Measurements from ENCODE around the gene GOLGA6B. TPM values are rescaled to one million over a fixed set of nuclear protein-coding genes. Genes with fewer than 3 reads are reported as not detected.
"Not testable (repeated sequence)": the region's sequence is repeated elsewhere in the genome, so short reads cannot be mapped to it uniquely, and the experiment has no call there.

Gene GOLGA6B
- total RNA-seq, 1 experiment from 2014 or later = 0.33 TPM

- H3K4me2 ChIP-seq (ENCODE audit: insufficient read depth, insufficient read length, low read length); H3K18ac ChIP-seq (ENCODE audit: insufficient read length, low read depth, low read length); H3K9me3 ChIP-seq (ENCODE audit: control insufficient read depth, low read depth, low read length); H3K79me1 ChIP-seq (ENCODE audit: insufficient read depth, low read depth, low read length, poor library complexity, severe bottlenecking); H3K4me3 Mint-ChIP-seq; H3K27me3 ChIP-seq (ENCODE audit: insufficient read depth, low read length); DNase-seq; H4K5ac ChIP-seq (ENCODE audit: insufficient read length, low read depth, low read length); H4K20me1 ChIP-seq (ENCODE audit: control insufficient read depth, insufficient read depth, insufficient read length); H2AK5ac ChIP-seq (ENCODE audit: insufficient read length, low read length); H4K8ac ChIP-seq (replicated peaks; ENCODE audit: insufficient read length, low read depth, low read length); H2BK5ac ChIP-seq (ENCODE audit: insufficient read length, low read length); H3T11ph ChIP-seq (ENCODE audit: low read length); H2BK120ac ChIP-seq (ENCODE audit: low read depth, low read length, poor library complexity, severe bottlenecking); H2BK15ac ChIP-seq (ENCODE audit: low read depth, low read length); H3K27ac Mint-ChIP-seq; H3K9ac ChIP-seq (ENCODE audit: extremely low read depth, insufficient read length, low read length); H2BK12ac ChIP-seq (ENCODE audit: insufficient read length, low read depth, low read length); H2BK20ac ChIP-seq (ENCODE audit: low read depth, low read length, poor library complexity, severe bottlenecking); H3K79me2 ChIP-seq (ENCODE audit: insufficient read depth, low read length); H3K27me3 Mint-ChIP-seq (ENCODE audit: low read depth); H3K23ac ChIP-seq (ENCODE audit: insufficient read length, low read depth, low read length); H3K4me1 ChIP-seq (ENCODE audit: insufficient read depth, low read length); H4K91ac ChIP-seq (ENCODE audit: insufficient read length, low read depth, low read length); H3K56ac ChIP-seq (ENCODE audit: insufficient read length, low read depth, low read length); H3K14ac ChIP-seq (ENCODE audit: insufficient read depth, low read length); H3K4ac ChIP-seq (ENCODE audit: low read depth, low read length); H3K4me1 Mint-ChIP-seq; H3K23me2 ChIP-seq (ENCODE audit: insufficient read length, low read depth, low read length, poor library complexity, severe bottlenecking); H2AFZ ChIP-seq (ENCODE audit: low read length); H3K9me3 Mint-ChIP-seq; H3K27ac ChIP-seq (ENCODE audit: insufficient read length, low read depth, low read length); H3K36me3 Mint-ChIP-seq (ENCODE audit: insufficient read depth in 1 of 3, low read depth in 3 of 3): not testable (repeated sequence)
- no CpG with 5 or more reads among the region's 2 CpGs for WGBS (ENCODE audit: extremely low coverage, insufficient read length, low lambda C conversion rate)
Observed at GRCh38 chr15:72642271-72642670, 12.2 kb upstream of the GOLGA6B start.

- H4K8ac ChIP-seq (replicated peaks; ENCODE audit: insufficient read length, low read depth, low read length); H3K4me3 Mint-ChIP-seq; H3K27me3 Mint-ChIP-seq (ENCODE audit: low read depth); H3K79me1 ChIP-seq (ENCODE audit: insufficient read depth, low read depth, low read length, poor library complexity, severe bottlenecking); H3K4ac ChIP-seq (ENCODE audit: low read depth, low read length); H3K79me2 ChIP-seq (ENCODE audit: insufficient read depth, low read length); H2BK120ac ChIP-seq (ENCODE audit: low read depth, low read length, poor library complexity, severe bottlenecking); H3K9me3 ChIP-seq (ENCODE audit: control insufficient read depth, low read depth, low read length); H3K36me3 Mint-ChIP-seq (ENCODE audit: insufficient read depth in 1 of 3, low read depth in 3 of 3); H3K27ac ChIP-seq (ENCODE audit: insufficient read length, low read depth, low read length); H3K23ac ChIP-seq (ENCODE audit: insufficient read length, low read depth, low read length); H3K14ac ChIP-seq (ENCODE audit: insufficient read depth, low read length); H3K18ac ChIP-seq (ENCODE audit: insufficient read length, low read depth, low read length); H3K9ac ChIP-seq (ENCODE audit: extremely low read depth, insufficient read length, low read length); H3K4me2 ChIP-seq (ENCODE audit: insufficient read depth, insufficient read length, low read length); DNase-seq; H4K91ac ChIP-seq (ENCODE audit: insufficient read length, low read depth, low read length); H3K27me3 ChIP-seq (ENCODE audit: insufficient read depth, low read length); H3K4me1 Mint-ChIP-seq; H4K20me1 ChIP-seq (ENCODE audit: control insufficient read depth, insufficient read depth, insufficient read length); H2AK5ac ChIP-seq (ENCODE audit: insufficient read length, low read length); H3K9me3 Mint-ChIP-seq; H2BK12ac ChIP-seq (ENCODE audit: insufficient read length, low read depth, low read length); H3K23me2 ChIP-seq (ENCODE audit: insufficient read length, low read depth, low read length, poor library complexity, severe bottlenecking); H3T11ph ChIP-seq (ENCODE audit: low read length); H2BK15ac ChIP-seq (ENCODE audit: low read depth, low read length); H4K5ac ChIP-seq (ENCODE audit: insufficient read length, low read depth, low read length); H2BK5ac ChIP-seq (ENCODE audit: insufficient read length, low read length); H3K4me1 ChIP-seq (ENCODE audit: insufficient read depth, low read length); H2BK20ac ChIP-seq (ENCODE audit: low read depth, low read length, poor library complexity, severe bottlenecking); H3K56ac ChIP-seq (ENCODE audit: insufficient read length, low read depth, low read length); H2AFZ ChIP-seq (ENCODE audit: low read length); H3K27ac Mint-ChIP-seq: not testable (repeated sequence)
- WGBS (ENCODE audit: extremely low coverage, insufficient read length, low lambda C conversion rate) = no CpG with 5 or more reads among the region's 10 CpGs
Observed at GRCh38 chr15:72648631-72649253, 5.8 kb upstream of the GOLGA6B start.

All from H9 (cell line).